OCI-LY7 (cell line): Measurements from ENCODE around the gene SPACDR. TPM values are rescaled to one million over a fixed set of nuclear protein-coding genes. Genes with fewer than 3 reads are reported as not detected.

Experiments used
- BruUV-seq: library from RNA; stranded (reverse); fragments of 400-500 nt; replicated peaks from 2 replicates; lab custom pipeline; 2021; lab: Mats Ljungman, UMichigan
- CTCF ChIA-PET: fragments of 300-600 bp; sonication (Branson Sonifier 250); formaldehyde crosslinking; loops from one replicate; lab custom pipeline; 2022; ENCODE audit warnings: antibody characterized with exemption; ENCODE audit not compliant: unreplicated experiment; lab: Charles Lee
- POLR2A ChIA-PET: fragments of 300-600 bp; sonication (Branson Sonifier 250); formaldehyde crosslinking; loops from one replicate; lab custom pipeline; 2022; ENCODE audit warnings: antibody characterized with exemption; lab: Charles Lee
- DNase-seq: peaks from one replicate; pipeline ENCODE4 v3.0.0-alpha.2; 2015; ENCODE audit warnings: low spot score
- H2AFZ ChIP-seq: fragments of 200-600 bp; sonication (generic), shearing (Covaris generic); 2 replicates; pipeline ENCODE4 v1.6.1; 2014; ENCODE audit warnings: mild to moderate bottlenecking, antibody characterized with exemption, low read length, moderate library complexity
- H3K27ac ChIP-seq: fragments of 200-600 bp; sonication (generic); 2 replicates; pipeline ENCODE4 v1.5.1; 2014; ENCODE audit warnings: mixed run types, low read depth, mild to moderate bottlenecking, moderate library complexity, low read length, inconsistent platforms; ENCODE audit not compliant: poor library complexity, severe bottlenecking
- H3K36me3 ChIP-seq: fragments of 200-600 bp; sonication (generic); 2 replicates; pipeline ENCODE4 v1.6.1; 2014; ENCODE audit warnings: mild to moderate bottlenecking, antibody characterized with exemption, low read length, moderate library complexity, mixed read lengths; ENCODE audit not compliant: insufficient read depth
- H3K4me1 ChIP-seq: fragments of 200-600 bp; sonication (generic); 2 replicates; pipeline ENCODE4 v1.5.1; 2014; ENCODE audit warnings: mild to moderate bottlenecking, low read length; ENCODE audit not compliant: insufficient read depth, poor library complexity, severe bottlenecking
- H3K4me2 ChIP-seq: fragments of 200-600 bp; sonication (generic); 2 replicates; pipeline ENCODE4 v1.6.1; 2014; ENCODE audit warnings: mild to moderate bottlenecking, low read length
- H3K4me3 ChIP-seq: fragments of 200-600 bp; sonication (generic); 2 replicates; pipeline ENCODE4 v1.5.1; 2014; ENCODE audit warnings: mild to moderate bottlenecking, low read depth, low read length; ENCODE audit not compliant: poor library complexity, severe bottlenecking
- H3K79me2 ChIP-seq: fragments of 200-600 bp; sonication (generic); 2 replicates; pipeline ENCODE4 v1.6.1; 2016; ENCODE audit warnings: low read depth, mild to moderate bottlenecking, low read length, moderate library complexity, mixed read lengths; ENCODE audit not compliant: insufficient read depth
- H3K9me2 ChIP-seq: fragments of 200-600 bp; sonication (generic); 2 replicates; pipeline ENCODE4 v1.6.1; 2016; ENCODE audit warnings: mild to moderate bottlenecking, low read length, mixed read lengths; ENCODE audit not compliant: insufficient read depth
- H3K9me3 ChIP-seq: fragments of 200-600 bp; sonication (generic); 2 replicates; pipeline ENCODE4 v1.6.1; 2014; ENCODE audit warnings: mild to moderate bottlenecking, mixed run types, low read length, mixed read lengths
- H4K20me1 ChIP-seq: fragments of 200-600 bp; sonication (generic); 2 replicates; pipeline ENCODE4 v1.6.1; 2014; ENCODE audit warnings: mild to moderate bottlenecking, antibody characterized with exemption, low read length, moderate library complexity, mixed read lengths; ENCODE audit not compliant: insufficient read depth
- EZH2phosphoT487 ChIP-seq: fragments of 200-600 bp; sonication (generic); IDR thresholded peaks from 2 replicates; pipeline ENCODE4 v1.6.1; 2018; ENCODE audit warnings: low read depth, borderline replicate concordance, mild to moderate bottlenecking, mixed run types, antibody characterized with exemption, low read length, moderate library complexity, mixed read lengths
- intact Hi-C: fragments of 100-400 bp; cut with micrococcal nuclease; formaldehyde crosslinking; loops from one replicate; pipeline ENCODE4 v1.10.0; 2022; ENCODE audit not compliant: unreplicated experiment
- total RNA-seq, 2 experiments: library from RNA; depleted of rRNA in 1 of 2; stranded (reverse); fragments of >200 nt in 1 of 2; shearing (Covaris generic) in 1 of 2; gene quantifications; 2 replicates each; pipeline ENCODE4 v1.2.3, GENCODE V29; 2014 to 2022
- TF ChIP-seq, protein P1 (sequence below): fragments of 200-600 bp; sonication (generic); conservative IDR thresholded peaks from 2 replicates; pipeline ENCODE4 v1.5.1; 2014; ENCODE audit warnings: mild to moderate bottlenecking, antibody characterized with exemption, low read length, moderate library complexity, mixed read lengths

Gene SPACDR
- total RNA-seq, 2 experiments from 2014 or later = 1.6 to 2.4 TPM

DNA sequence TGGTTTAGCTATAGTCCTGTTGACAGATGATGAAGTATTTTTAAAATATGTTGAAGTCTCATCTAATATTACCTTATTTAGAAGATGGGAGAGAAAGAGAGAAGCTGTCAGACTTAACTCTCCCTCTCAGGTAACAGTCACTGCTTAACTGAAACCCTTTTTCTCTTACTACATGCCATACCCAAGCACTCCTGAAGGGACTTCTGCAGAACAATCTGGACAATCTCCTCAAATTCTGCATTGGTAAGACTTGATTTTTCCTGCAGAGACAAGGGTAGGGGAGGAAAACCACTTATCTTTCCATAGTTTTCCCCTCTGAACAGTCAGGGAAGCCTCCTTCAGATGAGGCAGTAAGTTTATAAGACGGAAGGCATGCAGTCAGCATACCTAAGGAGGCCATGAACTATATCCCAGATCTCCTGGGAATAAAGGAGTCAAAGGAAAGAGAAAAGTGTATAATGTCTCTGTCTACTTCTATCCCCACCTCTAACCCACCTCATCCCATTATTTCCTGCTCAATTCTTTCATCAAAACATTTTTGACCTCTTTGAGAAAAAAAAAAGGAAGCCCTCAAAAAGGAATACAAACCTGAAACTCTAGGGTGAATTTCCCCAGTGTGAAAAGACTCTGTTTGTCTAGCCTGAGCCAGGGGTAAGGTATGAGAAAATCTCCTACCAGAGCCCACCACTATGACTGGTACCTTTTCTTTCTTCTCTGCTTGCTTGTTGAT lies 45.0 kb downstream of the SPACDR start:
- CTCF ChIA-PET = no interaction called here
- intact Hi-C loops = no loop called here
- no peak overlapping the region for H3K4me2 ChIP-seq

DNA sequence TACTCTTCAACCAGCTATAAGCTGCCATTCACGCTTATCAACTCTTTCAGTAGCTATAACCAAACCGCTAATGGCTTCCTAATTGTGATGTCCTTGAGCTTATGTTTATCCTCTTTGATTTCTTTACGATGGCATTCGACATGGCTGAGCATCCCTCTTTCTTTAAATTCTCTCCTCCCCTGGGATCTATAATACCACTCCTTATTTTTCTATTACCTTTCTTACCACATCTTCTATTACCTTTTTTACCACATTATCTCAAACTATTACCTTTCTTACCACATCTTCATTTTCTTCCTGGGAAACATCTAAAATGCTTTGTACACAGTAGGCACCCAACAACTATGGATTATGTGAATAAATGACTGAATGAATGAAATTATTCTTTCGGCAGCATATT lies 48.6 kb downstream of the SPACDR start:
- ChIA-PET POLR2A (interaction anchor here (0.5 to 1.4 kb wide), 3 partner anchors 13 to 694 kb away, joined by 4 to 5 read pairs (median 4); partner anchors contain the start of gene ZCWPW1), CTCF (interaction anchor here (0.6 kb wide), 1 partner anchor 8 kb away, joined by 3 read pairs; no protein-coding TSS in a partner anchor)
- Histone ChIP-seq H3K4me1 (peaks cover 23% of the 10 kb centered on the region), H3K4me2 (no peak overlapping the region), H3K27ac (no peak overlapping the region), H3K79me2 (no peaks in the 10 kb centered on the region), H3K9me3 (no peaks in the 10 kb centered on the region), H4K20me1 (no peaks in the 10 kb centered on the region), H3K9me2 (no peaks in the 10 kb centered on the region), H2AFZ (no peak overlapping the region), H3K36me3 (no peaks in the 10 kb centered on the region), H3K4me3 (no peak overlapping the region)
- TF ChIP-seq, protein P1, sequence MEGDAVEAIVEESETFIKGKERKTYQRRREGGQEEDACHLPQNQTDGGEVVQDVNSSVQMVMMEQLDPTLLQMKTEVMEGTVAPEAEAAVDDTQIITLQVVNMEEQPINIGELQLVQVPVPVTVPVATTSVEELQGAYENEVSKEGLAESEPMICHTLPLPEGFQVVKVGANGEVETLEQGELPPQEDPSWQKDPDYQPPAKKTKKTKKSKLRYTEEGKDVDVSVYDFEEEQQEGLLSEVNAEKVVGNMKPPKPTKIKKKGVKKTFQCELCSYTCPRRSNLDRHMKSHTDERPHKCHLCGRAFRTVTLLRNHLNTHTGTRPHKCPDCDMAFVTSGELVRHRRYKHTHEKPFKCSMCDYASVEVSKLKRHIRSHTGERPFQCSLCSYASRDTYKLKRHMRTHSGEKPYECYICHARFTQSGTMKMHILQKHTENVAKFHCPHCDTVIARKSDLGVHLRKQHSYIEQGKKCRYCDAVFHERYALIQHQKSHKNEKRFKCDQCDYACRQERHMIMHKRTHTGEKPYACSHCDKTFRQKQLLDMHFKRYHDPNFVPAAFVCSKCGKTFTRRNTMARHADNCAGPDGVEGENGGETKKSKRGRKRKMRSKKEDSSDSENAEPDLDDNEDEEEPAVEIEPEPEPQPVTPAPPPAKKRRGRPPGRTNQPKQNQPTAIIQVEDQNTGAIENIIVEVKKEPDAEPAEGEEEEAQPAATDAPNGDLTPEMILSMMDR = no peak
- TF ChIP-seq EZH2phosphoT487 = no peak
- no peak for DNase-seq
- intact Hi-C loops = no loop called here
- no TSS peak for BruUV-seq

More for the DNA sequence above, 45.0 kb downstream of the SPACDR start:
- Histone ChIP-seq H3K36me3 (no peaks in the 10 kb centered on the region), H2AFZ (no peak overlapping the region), H3K4me1 (peaks cover 11% of the 10 kb centered on the region), H4K20me1 (no peaks in the 10 kb centered on the region), H3K27ac (no peak overlapping the region), H3K9me3 (no peaks in the 10 kb centered on the region), H3K4me3 (no peak overlapping the region), H3K9me2 (no peaks in the 10 kb centered on the region), H3K79me2 (no peaks in the 10 kb centered on the region)
- POLR2A ChIA-PET = interaction anchor here (0.6 to 2.3 kb wide), 2 partner anchors 9 to 358 kb away, joined by 3 to 7 read pairs; partner anchors contain the start of gene ZCWPW1
- TF ChIP-seq, protein P1 = no peak
- no peak for TF ChIP-seq EZH2phosphoT487
- DNase-seq = no peak
- no TSS peak for BruUV-seq

DNA sequence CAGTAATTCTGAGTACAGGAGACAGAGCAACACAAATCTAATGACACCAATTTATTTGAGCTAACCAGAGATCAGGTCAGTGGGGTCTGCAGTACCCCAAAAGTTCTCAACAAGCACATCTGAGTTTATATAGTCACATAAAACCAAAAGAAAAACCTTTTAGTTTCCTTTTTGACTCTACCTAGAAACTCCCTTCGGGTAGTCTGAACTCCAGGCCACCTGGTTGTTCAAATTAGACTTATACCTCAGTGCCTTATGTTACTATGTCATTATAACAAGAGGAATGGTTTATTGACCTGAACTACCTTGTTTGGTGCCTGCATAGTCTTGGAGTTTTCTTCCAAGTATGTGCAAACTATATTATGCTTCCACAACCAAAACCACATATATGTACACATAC lies 50.2 kb downstream of the SPACDR start:
- Histone ChIP-seq H3K36me3 (no peaks in the 10 kb centered on the region), H3K4me1 (peaks cover 24% of the 10 kb centered on the region), H3K27ac (no peak overlapping the region), H4K20me1 (no peaks in the 10 kb centered on the region), H3K9me2 (no peaks in the 10 kb centered on the region), H2AFZ (no peak overlapping the region), H3K9me3 (no peaks in the 10 kb centered on the region), H3K79me2 (no peaks in the 10 kb centered on the region), H3K4me2 (no peak overlapping the region), H3K4me3 (no peak overlapping the region)
- TF ChIP-seq EZH2phosphoT487 = no peak
- TF ChIP-seq, protein P1 = no peak
- CTCF ChIA-PET = no interaction called here
- DNase-seq = no peak
- BruUV-seq = no TSS peak
- intact Hi-C loops = no loop called here
- POLR2A ChIA-PET = interaction anchor here (0.5 kb wide), 1 partner anchor 23 kb away, joined by 3 read pairs; the partner anchor contains the start of gene PPP1R35
